Loucy (cell line): Measurements from ENCODE around the gene GAB1.

ENCODE experiments used
- H2AFZ ChIP-seq: fragments of 200-600 bp; sonication (generic); 2 replicates; pipeline ENCODE4 v1.6.0; 2016; ENCODE audit warnings: antibody characterized with exemption, mild to moderate bottlenecking, low read length, moderate library complexity
- H3F3A ChIP-seq: fragments of 200-600 bp; 2 replicates; pipeline ENCODE4 v1.6.0; 2016; ENCODE audit warnings: antibody characterized with exemption, low read depth, mild to moderate bottlenecking
- H3K27me3 ChIP-seq: fragments of 200-600 bp; sonication (generic); 2 replicates; pipeline ENCODE4 v1.6.1; 2014; ENCODE audit warnings: low read length, mild to moderate bottlenecking; ENCODE audit not compliant: insufficient read depth, poor library complexity, severe bottlenecking
- H3K36me3 ChIP-seq: fragments of 200-600 bp; sonication (generic); 2 replicates; pipeline ENCODE4 v1.6.1; 2016; ENCODE audit warnings: low read length; ENCODE audit not compliant: insufficient read depth
- H3K4me1 ChIP-seq: fragments of 200-600 bp; sonication (generic); 2 replicates; pipeline ENCODE4 v1.5.1; 2014; ENCODE audit warnings: low read length, mild to moderate bottlenecking; ENCODE audit not compliant: insufficient read depth, poor library complexity, severe bottlenecking
- H3K4me2 ChIP-seq: fragments of 200-600 bp; sonication (generic); 2 replicates; pipeline ENCODE4 v1.6.0; 2014; ENCODE audit warnings: antibody characterized with exemption, low read length, low read depth, mild to moderate bottlenecking; ENCODE audit not compliant: poor library complexity, severe bottlenecking
- H3K4me3 ChIP-seq: fragments of 200-600 bp; sonication (generic); 2 replicates; pipeline ENCODE4 v1.5.1; 2014; ENCODE audit warnings: low read length, mild to moderate bottlenecking, mixed read lengths; ENCODE audit not compliant: poor library complexity, severe bottlenecking
- H3K79me2 ChIP-seq: fragments of 200-600 bp; sonication (generic); 2 replicates; pipeline ENCODE4 v1.6.1; 2014; ENCODE audit warnings: low read length; ENCODE audit not compliant: insufficient read depth
- H3K9ac ChIP-seq: fragments of 200-600 bp; sonication (generic); 2 replicates; pipeline ENCODE4 v1.6.0; 2014; ENCODE audit warnings: mild to moderate bottlenecking, low read depth, low read length, moderate library complexity; ENCODE audit not compliant: poor library complexity, severe bottlenecking
- H3K9me2 ChIP-seq: fragments of 200-600 bp; sonication (generic); replicated peaks from 2 replicates; pipeline ENCODE4 v1.6.1; 2016; ENCODE audit warnings: low read depth, low read length, mixed read lengths
- H3K9me3 ChIP-seq: fragments of 200-600 bp; sonication (generic); 2 replicates; pipeline ENCODE4 v1.6.1; 2014; ENCODE audit warnings: mild to moderate bottlenecking, antibody characterized with exemption, low read length, low read depth; ENCODE audit not compliant: insufficient read depth
- H4K20me1 ChIP-seq: fragments of 200-600 bp; sonication (generic); 2 replicates; pipeline ENCODE4 v1.6.0; 2014; ENCODE audit warnings: antibody characterized with exemption, low read length, mild to moderate bottlenecking; ENCODE audit not compliant: insufficient read depth, poor library complexity, severe bottlenecking
- CTCF ChIP-seq: fragments of 200-600 bp; sonication (generic); conservative IDR thresholded peaks from 2 replicates; pipeline ENCODE4 v1.5.1; 2014; ENCODE audit warnings: mild to moderate bottlenecking, antibody characterized with exemption, low read length
- EZH2phosphoT487 ChIP-seq: fragments of 200-600 bp; IDR thresholded peaks from 2 replicates; pipeline ENCODE4 v1.6.1; 2018; ENCODE audit warnings: antibody characterized with exemption, mild to moderate bottlenecking, moderate library complexity, borderline replicate concordance

Gene GAB1

GRCh38 chr4:143374255-143374654 is 37.6 kb downstream of the GAB1 start:
- no peaks in the 10 kb centered on the region for H3F3A ChIP-seq
- H4K20me1 ChIP-seq: no peaks in the 10 kb centered on the region
- H3K36me3 ChIP-seq: no peaks in the 10 kb centered on the region
- H3K9me2 ChIP-seq: no peaks in the 10 kb centered on the region
- peaks cover 86% of the 10 kb centered on the region for H3K79me2 ChIP-seq
- H3K4me2 ChIP-seq: no peak overlapping the region
- H3K27me3 ChIP-seq: no peaks in the 10 kb centered on the region
- peaks cover 28% of the 10 kb centered on the region for H3K4me1 ChIP-seq
- H3K9ac ChIP-seq: no peak overlapping the region
- no peak for TF ChIP-seq CTCF
- no peak for TF ChIP-seq EZH2phosphoT487
- no peak overlapping the region for H2AFZ ChIP-seq
- H3K9me3 ChIP-seq: no peaks in the 10 kb centered on the region; the same call in 1 of the 2 replicates
- no peak overlapping the region for H3K4me3 ChIP-seq

- Histone ChIP-seq H3F3A (no peaks in the 10 kb centered on the region), H3K4me2 (no peak overlapping the region), H3K9me2 (no peaks in the 10 kb centered on the region), H3K4me1 (peaks cover 25% of the 10 kb centered on the region), H3K9me3 (no peaks in the 10 kb centered on the region; the same call in 1 of the 2 replicates), H2AFZ (no peak overlapping the region), H4K20me1 (no peaks in the 10 kb centered on the region), H3K27me3 (no peaks in the 10 kb centered on the region), H3K36me3 (no peaks in the 10 kb centered on the region), H3K9ac (no peak overlapping the region), H3K79me2 (peaks cover 86% of the 10 kb centered on the region), H3K4me3 (no peak overlapping the region)
- no peak for TF ChIP-seq EZH2phosphoT487
- no peak for TF ChIP-seq CTCF
Measured at GRCh38 chr4:143374771-143375170, 38.1 kb downstream of the GAB1 start.

GRCh38 chr4:143375326-143376073 is 38.8 kb downstream of the GAB1 start:
- Histone ChIP-seq H3K27me3 (no peaks in the 10 kb centered on the region), H2AFZ (no peak overlapping the region), H3K4me1 (peaks cover 27% of the 10 kb centered on the region), H3K4me3 (no peak overlapping the region), H4K20me1 (no peaks in the 10 kb centered on the region), H3K9ac (no peak overlapping the region), H3K4me2 (no peak overlapping the region), H3K9me3 (no peaks in the 10 kb centered on the region; the same call in 1 of the 2 replicates), H3K9me2 (no peaks in the 10 kb centered on the region), H3K79me2 (peaks cover 86% of the 10 kb centered on the region), H3K36me3 (no peaks in the 10 kb centered on the region), H3F3A (no peaks in the 10 kb centered on the region)
- peak; percentile 75 for TF ChIP-seq CTCF
- no peak for TF ChIP-seq EZH2phosphoT487
